LNCAP (cell line): ENCODE measurements around the gene PRPF31.

Source experiments
- CTCF ChIP-seq: fragments of 450-650 bp; IDR thresholded peaks from 2 replicates; pipeline ENCODE4 v1.5.1; 2017; ENCODE audit warnings: mild to moderate bottlenecking

PRPF31 gene

GRCh38 chr19:54121259-54121658, 5.7 kb downstream of the PRPF31 start:
- no peak for TF ChIP-seq CTCF

GRCh38 chr19:54123682-54124081, 8.1 kb downstream of the PRPF31 start:
- no peak for TF ChIP-seq CTCF

- TF ChIP-seq CTCF: no peak
These were observed 8.8 kb downstream of the PRPF31 start for GRCh38 chr19:54124393-54124792.

- TF ChIP-seq CTCF: no peak
These were observed 10.2 kb downstream of the PRPF31 start for GRCh38 chr19:54125713-54126112.

- TF ChIP-seq CTCF: no peak
These were observed 12.3 kb downstream of the PRPF31 start for GRCh38 chr19:54127688-54128440.

GRCh38 chr19:54128441-54128725, 12.8 kb downstream of the PRPF31 start:
- TF ChIP-seq CTCF: no peak

- TF ChIP-seq CTCF: no peak
These were observed 13.5 kb downstream of the PRPF31 start for GRCh38 chr19:54128796-54129616.
